ENCODE data around the gene KCTD1. TPM values are rescaled to one million over a fixed set of nuclear protein-coding genes. Genes with fewer than 3 reads are reported as not detected.

KCTD1 gene
- total and polyA plus RNA-seq, 10 of the 15 experiments (the other 5 are each of a cell fraction or from before 2014, with no cell fraction given), result 1.5 to 13.4 (median 5.5) TPM

DNA sequence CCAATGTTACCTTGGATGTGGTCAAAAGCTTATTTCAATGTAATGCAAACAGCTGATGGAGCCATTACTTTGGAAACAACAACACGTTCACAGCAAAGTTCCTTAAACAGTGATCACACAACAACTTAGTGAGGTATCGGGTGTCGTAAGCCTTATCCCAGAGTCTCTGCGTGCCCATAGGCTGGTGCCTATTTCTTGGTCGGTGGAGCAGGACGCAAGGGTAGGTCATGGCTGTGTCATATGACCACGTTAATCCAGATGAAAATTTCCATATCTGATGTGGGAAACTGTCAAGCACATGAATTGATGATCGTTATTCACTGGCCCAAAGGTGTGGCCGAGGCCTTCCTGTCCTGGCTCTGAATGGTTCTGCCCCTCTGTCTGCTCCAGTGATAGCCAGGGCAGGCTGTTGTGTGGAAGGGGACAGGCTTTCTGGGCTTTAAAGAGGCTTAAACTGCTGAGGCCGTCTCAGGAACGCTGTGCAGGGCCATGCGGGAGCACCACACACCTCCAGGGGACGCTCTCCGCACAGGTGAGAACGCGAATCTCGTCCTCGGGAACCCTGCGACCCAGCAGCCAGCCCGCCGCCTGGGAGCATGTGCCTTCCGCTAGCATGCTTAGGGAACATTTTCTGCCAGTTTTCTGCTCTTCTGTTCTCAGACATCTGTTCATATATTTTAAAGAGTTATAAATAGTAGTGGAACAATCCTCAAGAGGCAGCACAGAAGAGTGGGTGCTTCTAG is 90.6 kb downstream of the KCTD1 start:
- intact Hi-C loops (cut with micrococcal nuclease; ENCODE audit: unreplicated experiment) (no loop called here), in situ Hi-C loops (cut with MboI) (no loop called here)
- 95% methylated on average over 22 of the region's 22 CpGs for WGBS (ENCODE audit: insufficient coverage, insufficient replicate concordance, low lambda C conversion rate, missing lambda C conversion rate)
- POLR2A ChIA-PET, result interaction anchor here (1.0 kb wide), 1 partner anchor 8 kb away, joined by 3 read pairs; no protein-coding TSS in a partner anchor
- no peaks in the 10 kb centered on the region for H3K79me2 ChIP-seq (ENCODE audit: control insufficient read depth, insufficient read depth, low read length)
- H3K27me3 ChIP-seq (replicated peaks in 1 of 2; ENCODE audit: control insufficient read depth in 2 of 2, insufficient read depth in 2 of 2, low read length in 1 of 2), result no peaks in the 10 kb centered on the region
- H3K4me2 ChIP-seq (ENCODE audit: control insufficient read depth, insufficient read depth), result no peak overlapping the region; the same call in 1 of the 2 replicates
- CTCF ChIA-PET, result interaction anchor here (0.9 to 2.6 kb wide), 7 partner anchors 13 to 189 kb away, joined by 3 to 25 read pairs (median 3); no protein-coding TSS in a partner anchor
- ATAC-seq (no peak), FAIRE-seq (no peak), DNase-seq (ENCODE audit: low read depth, low spot score) (no peak)
- no peak overlapping the region for H3K9ac ChIP-seq (ENCODE audit: control insufficient read depth, insufficient read depth, low read length)
- H3K36me3 ChIP-seq (ENCODE audit: control insufficient read depth in 2 of 2, insufficient read depth in 2 of 2, low read length in 1 of 2), result peaks cover 0 to 2% of the 10 kb centered on the region in 2 experiments; a peak in 1 of 4 replicates
- H4K20me1 ChIP-seq (ENCODE audit: control insufficient read depth, insufficient read depth), result no peaks in the 10 kb centered on the region
- TF ChIP-seq, protein P1, sequence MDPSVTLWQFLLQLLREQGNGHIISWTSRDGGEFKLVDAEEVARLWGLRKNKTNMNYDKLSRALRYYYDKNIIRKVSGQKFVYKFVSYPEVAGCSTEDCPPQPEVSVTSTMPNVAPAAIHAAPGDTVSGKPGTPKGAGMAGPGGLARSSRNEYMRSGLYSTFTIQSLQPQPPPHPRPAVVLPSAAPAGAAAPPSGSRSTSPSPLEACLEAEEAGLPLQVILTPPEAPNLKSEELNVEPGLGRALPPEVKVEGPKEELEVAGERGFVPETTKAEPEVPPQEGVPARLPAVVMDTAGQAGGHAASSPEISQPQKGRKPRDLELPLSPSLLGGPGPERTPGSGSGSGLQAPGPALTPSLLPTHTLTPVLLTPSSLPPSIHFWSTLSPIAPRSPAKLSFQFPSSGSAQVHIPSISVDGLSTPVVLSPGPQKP (IDR thresholded peaks at IDR 0.05; ENCODE audit: low read depth, low read length), result no peak
- TF ChIP-seq, protein P2, sequence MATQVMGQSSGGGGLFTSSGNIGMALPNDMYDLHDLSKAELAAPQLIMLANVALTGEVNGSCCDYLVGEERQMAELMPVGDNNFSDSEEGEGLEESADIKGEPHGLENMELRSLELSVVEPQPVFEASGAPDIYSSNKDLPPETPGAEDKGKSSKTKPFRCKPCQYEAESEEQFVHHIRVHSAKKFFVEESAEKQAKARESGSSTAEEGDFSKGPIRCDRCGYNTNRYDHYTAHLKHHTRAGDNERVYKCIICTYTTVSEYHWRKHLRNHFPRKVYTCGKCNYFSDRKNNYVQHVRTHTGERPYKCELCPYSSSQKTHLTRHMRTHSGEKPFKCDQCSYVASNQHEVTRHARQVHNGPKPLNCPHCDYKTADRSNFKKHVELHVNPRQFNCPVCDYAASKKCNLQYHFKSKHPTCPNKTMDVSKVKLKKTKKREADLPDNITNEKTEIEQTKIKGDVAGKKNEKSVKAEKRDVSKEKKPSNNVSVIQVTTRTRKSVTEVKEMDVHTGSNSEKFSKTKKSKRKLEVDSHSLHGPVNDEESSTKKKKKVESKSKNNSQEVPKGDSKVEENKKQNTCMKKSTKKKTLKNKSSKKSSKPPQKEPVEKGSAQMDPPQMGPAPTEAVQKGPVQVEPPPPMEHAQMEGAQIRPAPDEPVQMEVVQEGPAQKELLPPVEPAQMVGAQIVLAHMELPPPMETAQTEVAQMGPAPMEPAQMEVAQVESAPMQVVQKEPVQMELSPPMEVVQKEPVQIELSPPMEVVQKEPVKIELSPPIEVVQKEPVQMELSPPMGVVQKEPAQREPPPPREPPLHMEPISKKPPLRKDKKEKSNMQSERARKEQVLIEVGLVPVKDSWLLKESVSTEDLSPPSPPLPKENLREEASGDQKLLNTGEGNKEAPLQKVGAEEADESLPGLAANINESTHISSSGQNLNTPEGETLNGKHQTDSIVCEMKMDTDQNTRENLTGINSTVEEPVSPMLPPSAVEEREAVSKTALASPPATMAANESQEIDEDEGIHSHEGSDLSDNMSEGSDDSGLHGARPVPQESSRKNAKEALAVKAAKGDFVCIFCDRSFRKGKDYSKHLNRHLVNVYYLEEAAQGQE (IDR thresholded peaks at IDR 0.05; ENCODE audit: low read depth, low read length), result no peak
- TF ChIP-seq ZSCAN29 (IDR thresholded peaks at IDR 0.05), result no peak
- no peak for TF ChIP-seq PML (IDR thresholded peaks at IDR 0.05; ENCODE audit: low read length)
- TF ChIP-seq CBFB (IDR thresholded peaks at IDR 0.05; ENCODE audit: low read depth), result no peak
- TF ChIP-seq RFX5 (IDR thresholded peaks at IDR 0.05; ENCODE audit: low read depth, low read length), result no peak
- TF ChIP-seq EP300 (IDR thresholded peaks at IDR 0.05; ENCODE audit: borderline replicate concordance in 1 of 2, control insufficient read depth in 1 of 2, low read depth in 2 of 2, low read length in 2 of 2), result no peak
- TF ChIP-seq, protein P3, sequence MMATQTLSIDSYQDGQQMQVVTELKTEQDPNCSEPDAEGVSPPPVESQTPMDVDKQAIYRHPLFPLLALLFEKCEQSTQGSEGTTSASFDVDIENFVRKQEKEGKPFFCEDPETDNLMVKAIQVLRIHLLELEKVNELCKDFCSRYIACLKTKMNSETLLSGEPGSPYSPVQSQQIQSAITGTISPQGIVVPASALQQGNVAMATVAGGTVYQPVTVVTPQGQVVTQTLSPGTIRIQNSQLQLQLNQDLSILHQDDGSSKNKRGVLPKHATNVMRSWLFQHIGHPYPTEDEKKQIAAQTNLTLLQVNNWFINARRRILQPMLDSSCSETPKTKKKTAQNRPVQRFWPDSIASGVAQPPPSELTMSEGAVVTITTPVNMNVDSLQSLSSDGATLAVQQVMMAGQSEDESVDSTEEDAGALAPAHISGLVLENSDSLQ (IDR thresholded peaks at IDR 0.05), result no peak
- TF ChIP-seq SMAD1 (IDR thresholded peaks at IDR 0.05; ENCODE audit: low read depth, partially characterized antibody), result no peak
- TF ChIP-seq, protein P4, sequence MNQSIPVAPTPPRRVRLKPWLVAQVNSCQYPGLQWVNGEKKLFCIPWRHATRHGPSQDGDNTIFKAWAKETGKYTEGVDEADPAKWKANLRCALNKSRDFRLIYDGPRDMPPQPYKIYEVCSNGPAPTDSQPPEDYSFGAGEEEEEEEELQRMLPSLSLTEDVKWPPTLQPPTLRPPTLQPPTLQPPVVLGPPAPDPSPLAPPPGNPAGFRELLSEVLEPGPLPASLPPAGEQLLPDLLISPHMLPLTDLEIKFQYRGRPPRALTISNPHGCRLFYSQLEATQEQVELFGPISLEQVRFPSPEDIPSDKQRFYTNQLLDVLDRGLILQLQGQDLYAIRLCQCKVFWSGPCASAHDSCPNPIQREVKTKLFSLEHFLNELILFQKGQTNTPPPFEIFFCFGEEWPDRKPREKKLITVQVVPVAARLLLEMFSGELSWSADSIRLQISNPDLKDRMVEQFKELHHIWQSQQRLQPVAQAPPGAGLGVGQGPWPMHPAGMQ (IDR thresholded peaks at IDR 0.05; ENCODE audit: borderline replicate concordance), result no peak
- RAD21 ChIA-PET (ENCODE audit: unreplicated experiment), result interaction anchor here (0.7 to 2.0 kb wide), 3 partner anchors 19 to 51 kb away, joined by 3 to 6 read pairs (median 3); no protein-coding TSS in a partner anchor
- no TSS peak for BruUV-seq (replicated peaks)
- H3K4me3 ChIP-seq, result no peak overlapping the region
- peak overlapping the region; percentile 75 for H3K27ac ChIP-seq (ENCODE audit: control insufficient read depth, insufficient read depth)
- SMC1A ChIA-PET (ENCODE audit: uncharacterized antibody, unreplicated experiment), result interaction anchor here (0.8 to 2.8 kb wide), 8 partner anchors 9 to 83 kb away, joined by 3 to 9 read pairs (median 6); no protein-coding TSS in a partner anchor
- H3K9me3 ChIP-seq (replicated peaks; ENCODE audit: control insufficient read depth, insufficient read depth, low read length), result no peaks in the 10 kb centered on the region; the same call in 2 of the 3 replicates
- peaks cover 50% of the 10 kb centered on the region for H3K4me1 ChIP-seq (ENCODE audit: control insufficient read depth, insufficient read depth, low read length)
- H2AFZ ChIP-seq (ENCODE audit: control insufficient read depth, low read depth, low read length), result no peak overlapping the region; the same call in 1 of the 2 replicates
